ENCODE data around the gene ZNF205. TPM values are rescaled to one million over a fixed set of nuclear protein-coding genes. Genes with fewer than 3 reads are reported as not detected.

Gene ZNF205
- total and polyA plus RNA-seq, 10 of the 15 experiments (the other 5 are each of a cell fraction or from before 2014, with no cell fraction given): 0.26 to 1.5 (median 0.78) TPM; not detected in 2

DNA sequence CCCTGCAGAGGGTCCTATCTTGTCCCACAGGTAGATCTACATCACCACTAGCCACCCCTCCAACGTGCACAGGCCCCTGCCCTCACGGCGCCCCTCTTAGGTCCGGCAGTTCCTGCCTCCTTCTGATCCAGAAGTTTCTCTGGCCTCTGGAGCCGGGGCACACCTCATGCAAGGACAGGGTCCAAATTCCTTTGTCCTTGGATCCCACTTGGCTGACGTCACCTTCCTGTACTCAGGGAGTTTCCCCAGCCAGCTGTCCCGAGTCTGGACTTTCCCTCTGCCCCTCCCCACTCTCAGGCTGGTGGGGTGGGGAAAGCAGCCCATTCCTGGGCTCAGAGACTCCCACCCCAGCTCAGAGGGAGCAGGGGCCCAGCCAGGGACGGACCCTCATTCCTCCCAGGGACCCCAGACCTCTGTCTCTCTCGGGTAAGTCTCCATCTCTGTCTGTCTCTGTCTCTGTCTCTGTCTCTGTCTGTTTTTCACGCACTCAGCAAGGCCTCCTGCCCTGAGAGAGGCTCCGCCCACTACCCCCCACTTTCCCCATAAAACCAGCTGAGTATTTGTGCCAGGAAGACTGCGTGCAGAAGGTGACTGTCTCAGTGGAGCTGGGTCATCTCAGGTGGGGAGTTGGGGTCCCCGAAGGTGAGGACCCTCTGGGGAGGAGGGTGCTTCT is 47.2 kb upstream of the ZNF205 start, which contains the start of gene IL32:
Gene IL32 (plus strand): TSS at position 572 of the 673 bp plus-strand sequence. CDS start 172 bp downstream, outside the sequence.
- Histone ChIP-seq H3K36me3 (ENCODE audit: control insufficient read depth in 2 of 2, insufficient read depth in 2 of 2, low read length in 1 of 2) (no peaks in the 10 kb centered on the region; a peak in 2 of 4 replicates), H4K20me1 (ENCODE audit: control insufficient read depth, insufficient read depth) (no peaks in the 10 kb centered on the region), H3K4me1 (ENCODE audit: control insufficient read depth, insufficient read depth, low read length) (peaks cover 19% of the 10 kb centered on the region), H3K27me3 (replicated peaks in 1 of 2; ENCODE audit: control insufficient read depth in 2 of 2, insufficient read depth in 2 of 2, low read length in 1 of 2) (no peaks in the 10 kb centered on the region), H3K9ac (ENCODE audit: control insufficient read depth, insufficient read depth, low read length) (peak within 1 kb of the TSS; percentile 75), H3K9me3 (replicated peaks; ENCODE audit: control insufficient read depth, insufficient read depth, low read length) (no peaks in the 10 kb centered on the region; the same call in 2 of the 3 replicates), H3K4me2 (ENCODE audit: control insufficient read depth, insufficient read depth) (peak within 1 kb of the TSS; percentile 89), H3K27ac (ENCODE audit: control insufficient read depth, insufficient read depth) (peak within 1 kb of the TSS; percentile 86), H3K4me3 (peak within 1 kb of the TSS; percentile 62), H3K79me2 (ENCODE audit: control insufficient read depth, insufficient read depth, low read length) (peaks cover 25% of the 10 kb centered on the region), H2AFZ (ENCODE audit: control insufficient read depth, low read depth, low read length) (peak within 1 kb of the TSS; percentile 77)
- in situ Hi-C loops (cut with MboI) (no loop called here), intact Hi-C loops (cut with micrococcal nuclease; ENCODE audit: unreplicated experiment) (no loop called here)
- ChIA-PET CTCF (interaction anchor here (0.8 to 9.5 kb wide), 10 partner anchors 11 to 103 kb away, joined by 3 to 174 read pairs (median 5); partner anchors contain the start of gene ZNF213), POLR2A (interaction anchor here (0.8 to 2.7 kb wide), 4 partner anchors 11 to 85 kb away, joined by 3 to 38 read pairs (median 6); partner anchors contain the start of gene ZNF213), RAD21 (ENCODE audit: unreplicated experiment) (interaction anchor here (1.2 to 3.9 kb wide), 5 partner anchors 11 to 94 kb away, joined by 3 to 23 read pairs (median 6); partner anchors contain the start of gene ZSCAN10), SMC1A (ENCODE audit: uncharacterized antibody, unreplicated experiment) (interaction anchor here (0.9 to 6.1 kb wide), 6 partner anchors 11 to 64 kb away, joined by 4 to 52 read pairs (median 6); no protein-coding TSS in a partner anchor)
- FAIRE-seq (no peak), ATAC-seq (peak; percentile 75), DNase-seq (ENCODE audit: low read depth, low spot score) (no peak)
- BruUV-seq (replicated peaks): TSS peak; percentile 69
- 37% methylated on average over 13 of the region's 13 CpGs for WGBS (ENCODE audit: insufficient coverage, insufficient replicate concordance, low lambda C conversion rate, missing lambda C conversion rate)
- TF ChIP-seq BHLHE40 (IDR thresholded peaks at IDR 0.05; ENCODE audit: borderline replicate concordance in 1 of 2, low read depth in 2 of 2, low read length in 1 of 2): peak in 1 of 2 experiments; percentile 24; a peak in 1 of 4 replicates
- no peak for TF ChIP-seq STAT1 (conservative IDR thresholded peaks at IDR 0.05)
- TF ChIP-seq, protein P1, sequence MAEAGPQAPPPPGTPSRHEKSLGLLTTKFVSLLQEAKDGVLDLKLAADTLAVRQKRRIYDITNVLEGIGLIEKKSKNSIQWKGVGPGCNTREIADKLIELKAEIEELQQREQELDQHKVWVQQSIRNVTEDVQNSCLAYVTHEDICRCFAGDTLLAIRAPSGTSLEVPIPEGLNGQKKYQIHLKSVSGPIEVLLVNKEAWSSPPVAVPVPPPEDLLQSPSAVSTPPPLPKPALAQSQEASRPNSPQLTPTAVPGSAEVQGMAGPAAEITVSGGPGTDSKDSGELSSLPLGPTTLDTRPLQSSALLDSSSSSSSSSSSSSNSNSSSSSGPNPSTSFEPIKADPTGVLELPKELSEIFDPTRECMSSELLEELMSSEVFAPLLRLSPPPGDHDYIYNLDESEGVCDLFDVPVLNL (IDR thresholded peaks at IDR 0.05; ENCODE audit: low read depth, low read length): no peak
- no peak for TF ChIP-seq EP300 (IDR thresholded peaks at IDR 0.05; ENCODE audit: borderline replicate concordance in 1 of 2, control insufficient read depth in 1 of 2, low read depth in 2 of 2, low read length in 2 of 2)
- TF ChIP-seq SIX5 (IDR thresholded peaks at IDR 0.05; ENCODE audit: low read depth, low read length, severe bottlenecking): no peak
- peak; percentile 68 for TF ChIP-seq CREB1 (IDR thresholded peaks at IDR 0.05; ENCODE audit: low read depth)
- TF ChIP-seq, protein P2, sequence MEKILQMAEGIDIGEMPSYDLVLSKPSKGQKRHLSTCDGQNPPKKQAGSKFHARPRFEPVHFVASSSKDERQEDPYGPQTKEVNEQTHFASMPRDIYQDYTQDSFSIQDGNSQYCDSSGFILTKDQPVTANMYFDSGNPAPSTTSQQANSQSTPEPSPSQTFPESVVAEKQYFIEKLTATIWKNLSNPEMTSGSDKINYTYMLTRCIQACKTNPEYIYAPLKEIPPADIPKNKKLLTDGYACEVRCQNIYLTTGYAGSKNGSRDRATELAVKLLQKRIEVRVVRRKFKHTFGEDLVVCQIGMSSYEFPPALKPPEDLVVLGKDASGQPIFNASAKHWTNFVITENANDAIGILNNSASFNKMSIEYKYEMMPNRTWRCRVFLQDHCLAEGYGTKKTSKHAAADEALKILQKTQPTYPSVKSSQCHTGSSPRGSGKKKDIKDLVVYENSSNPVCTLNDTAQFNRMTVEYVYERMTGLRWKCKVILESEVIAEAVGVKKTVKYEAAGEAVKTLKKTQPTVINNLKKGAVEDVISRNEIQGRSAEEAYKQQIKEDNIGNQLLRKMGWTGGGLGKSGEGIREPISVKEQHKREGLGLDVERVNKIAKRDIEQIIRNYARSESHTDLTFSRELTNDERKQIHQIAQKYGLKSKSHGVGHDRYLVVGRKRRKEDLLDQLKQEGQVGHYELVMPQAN (conservative IDR thresholded peaks at IDR 0.05): 0 out of 2 replicates have a peak, but pooled peaks have one; percentile 27
- peak; percentile 93 for TF ChIP-seq IKZF1 (conservative IDR thresholded peaks at IDR 0.05)
- TF ChIP-seq POLR2AphosphoS5 (IDR thresholded peaks at IDR 0.05; ENCODE audit: low read length): peak; percentile 57
- TF ChIP-seq HDAC2 (IDR thresholded peaks at IDR 0.05): no peak
- TF ChIP-seq, protein P3, sequence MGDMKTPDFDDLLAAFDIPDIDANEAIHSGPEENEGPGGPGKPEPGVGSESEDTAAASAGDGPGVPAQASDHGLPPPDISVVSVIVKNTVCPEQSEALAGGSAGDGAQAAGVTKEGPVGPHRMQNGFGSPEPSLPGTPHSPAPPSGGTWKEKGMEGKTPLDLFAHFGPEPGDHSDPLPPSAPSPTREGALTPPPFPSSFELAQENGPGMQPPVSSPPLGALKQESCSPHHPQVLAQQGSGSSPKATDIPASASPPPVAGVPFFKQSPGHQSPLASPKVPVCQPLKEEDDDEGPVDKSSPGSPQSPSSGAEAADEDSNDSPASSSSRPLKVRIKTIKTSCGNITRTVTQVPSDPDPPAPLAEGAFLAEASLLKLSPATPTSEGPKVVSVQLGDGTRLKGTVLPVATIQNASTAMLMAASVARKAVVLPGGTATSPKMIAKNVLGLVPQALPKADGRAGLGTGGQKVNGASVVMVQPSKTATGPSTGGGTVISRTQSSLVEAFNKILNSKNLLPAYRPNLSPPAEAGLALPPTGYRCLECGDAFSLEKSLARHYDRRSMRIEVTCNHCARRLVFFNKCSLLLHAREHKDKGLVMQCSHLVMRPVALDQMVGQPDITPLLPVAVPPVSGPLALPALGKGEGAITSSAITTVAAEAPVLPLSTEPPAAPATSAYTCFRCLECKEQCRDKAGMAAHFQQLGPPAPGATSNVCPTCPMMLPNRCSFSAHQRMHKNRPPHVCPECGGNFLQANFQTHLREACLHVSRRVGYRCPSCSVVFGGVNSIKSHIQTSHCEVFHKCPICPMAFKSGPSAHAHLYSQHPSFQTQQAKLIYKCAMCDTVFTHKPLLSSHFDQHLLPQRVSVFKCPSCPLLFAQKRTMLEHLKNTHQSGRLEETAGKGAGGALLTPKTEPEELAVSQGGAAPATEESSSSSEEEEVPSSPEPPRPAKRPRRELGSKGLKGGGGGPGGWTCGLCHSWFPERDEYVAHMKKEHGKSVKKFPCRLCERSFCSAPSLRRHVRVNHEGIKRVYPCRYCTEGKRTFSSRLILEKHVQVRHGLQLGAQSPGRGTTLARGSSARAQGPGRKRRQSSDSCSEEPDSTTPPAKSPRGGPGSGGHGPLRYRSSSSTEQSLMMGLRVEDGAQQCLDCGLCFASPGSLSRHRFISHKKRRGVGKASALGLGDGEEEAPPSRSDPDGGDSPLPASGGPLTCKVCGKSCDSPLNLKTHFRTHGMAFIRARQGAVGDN (IDR thresholded peaks at IDR 0.05): peak; percentile 23; the same call in 1 of the 2 replicates
- no peak for TF ChIP-seq SIN3A (IDR thresholded peaks at IDR 0.05; ENCODE audit: low read depth, low read length)
- TF ChIP-seq IKZF2 (IDR thresholded peaks at IDR 0.05): peak; percentile 86 to 88
- TF ChIP-seq MYC (IDR thresholded peaks at IDR 0.05; ENCODE audit: insufficient read depth, insufficient read length, insufficient replicate concordance, low read length, severe bottlenecking): no peak
- TF ChIP-seq ATF7 (IDR thresholded peaks at IDR 0.05; ENCODE audit: low read depth): peak; percentile 98
- no peak for TF ChIP-seq SRF (IDR thresholded peaks at IDR 0.05; ENCODE audit: low read depth in 2 of 2, low read length in 2 of 2)

Data from GM12878 (cell line).